Nephron progenitor cell (in vitro differentiated cells): ENCODE results near the gene RHOT2.

Experiments
- DNase-seq: peaks from one replicate; pipeline ENCODE4 v3.0.0; 2021
- H3K27ac Mint-ChIP-seq: 2 replicates; pipeline ENCODE4 v1.8.0; 2021; ENCODE audit warnings: mild to moderate bottlenecking, moderate library complexity, mixed read lengths
- H3K27me3 Mint-ChIP-seq: 2 replicates; pipeline ENCODE4 v1.8.0; 2021; ENCODE audit warnings: mild to moderate bottlenecking, low read depth, mixed read lengths; ENCODE audit not compliant: poor library complexity
- H3K36me3 Mint-ChIP-seq: 2 replicates; pipeline ENCODE4 v1.8.0; 2021; ENCODE audit warnings: low read depth, mixed read lengths
- H3K4me1 Mint-ChIP-seq: 2 replicates; pipeline ENCODE4 v1.8.0; 2021; ENCODE audit warnings: mixed read lengths
- H3K4me3 Mint-ChIP-seq: 2 replicates; pipeline ENCODE4 v1.8.0; 2021; ENCODE audit warnings: mild to moderate bottlenecking, moderate library complexity, mixed read lengths
- H3K9me3 Mint-ChIP-seq: 2 replicates; pipeline ENCODE4 v1.8.0; 2021; ENCODE audit warnings: mild to moderate bottlenecking, moderate library complexity, mixed read lengths
- TF ChIP-seq, protein P1 (sequence below): fragments of 200-600 bp; sonication (generic); IDR thresholded peaks from 2 replicates; pipeline ENCODE4 v1.5.0; 2021; ENCODE audit warnings: antibody characterized with exemption

Gene RHOT2

DNA sequence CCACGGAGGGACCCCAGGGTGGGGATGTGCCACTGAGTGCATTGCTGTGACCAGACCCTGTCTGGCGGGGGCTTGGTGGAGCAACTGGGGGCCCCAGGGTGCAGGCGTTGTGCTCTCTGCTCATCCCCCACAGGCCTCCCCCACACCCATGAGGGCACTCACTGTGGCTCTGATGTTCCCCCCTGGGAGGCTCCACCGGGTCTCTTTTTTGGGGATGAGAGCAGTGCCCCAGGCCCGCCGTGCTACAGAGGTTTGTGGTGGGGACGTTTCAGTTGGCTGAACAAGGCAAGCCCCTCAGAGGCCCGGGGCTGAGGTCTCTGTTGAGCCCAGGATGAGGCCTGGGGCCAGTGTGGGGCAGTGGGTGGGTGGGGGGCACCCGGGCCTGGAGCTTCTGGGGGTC, 55.8 kb downstream of the RHOT2 start:
- H3K4me3 Mint-ChIP-seq: no peak overlapping the region
- no peaks in the 10 kb centered on the region for H3K36me3 Mint-ChIP-seq
- TF ChIP-seq, protein P1, sequence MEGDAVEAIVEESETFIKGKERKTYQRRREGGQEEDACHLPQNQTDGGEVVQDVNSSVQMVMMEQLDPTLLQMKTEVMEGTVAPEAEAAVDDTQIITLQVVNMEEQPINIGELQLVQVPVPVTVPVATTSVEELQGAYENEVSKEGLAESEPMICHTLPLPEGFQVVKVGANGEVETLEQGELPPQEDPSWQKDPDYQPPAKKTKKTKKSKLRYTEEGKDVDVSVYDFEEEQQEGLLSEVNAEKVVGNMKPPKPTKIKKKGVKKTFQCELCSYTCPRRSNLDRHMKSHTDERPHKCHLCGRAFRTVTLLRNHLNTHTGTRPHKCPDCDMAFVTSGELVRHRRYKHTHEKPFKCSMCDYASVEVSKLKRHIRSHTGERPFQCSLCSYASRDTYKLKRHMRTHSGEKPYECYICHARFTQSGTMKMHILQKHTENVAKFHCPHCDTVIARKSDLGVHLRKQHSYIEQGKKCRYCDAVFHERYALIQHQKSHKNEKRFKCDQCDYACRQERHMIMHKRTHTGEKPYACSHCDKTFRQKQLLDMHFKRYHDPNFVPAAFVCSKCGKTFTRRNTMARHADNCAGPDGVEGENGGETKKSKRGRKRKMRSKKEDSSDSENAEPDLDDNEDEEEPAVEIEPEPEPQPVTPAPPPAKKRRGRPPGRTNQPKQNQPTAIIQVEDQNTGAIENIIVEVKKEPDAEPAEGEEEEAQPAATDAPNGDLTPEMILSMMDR: no peak

More for the DNA sequence above, 55.8 kb downstream of the RHOT2 start:
- Mint-ChIP-seq H3K4me1 (peaks cover 17% of the 10 kb centered on the region), H3K27ac (no peak overlapping the region), H3K9me3 (no peaks in the 10 kb centered on the region), H3K27me3 (peaks cover 8% of the 10 kb centered on the region)
- DNase-seq: no peak
